HCT116 (cell line): ENCODE data around the gene FMN2.
"Not testable (repeated sequence)": the region's sequence is repeated elsewhere in the genome, so short reads cannot be mapped to it uniquely, and the experiment has no call there.

Experiments
- CEBPB ChIP-seq: IDR thresholded peaks from 2 replicates; pipeline ENCODE4 v1.6.1; 2012; ENCODE audit warnings: low read depth
- EZH2 ChIP-seq: fragments of 200-600 bp; sonication (generic); IDR thresholded peaks from 2 replicates; pipeline ENCODE4 v1.6.1; 2017; ENCODE audit warnings: antibody characterized with exemption, mixed run types
- JUND ChIP-seq: IDR thresholded peaks from 2 replicates; pipeline ENCODE4 v1.6.1; 2012
- POLR2A ChIP-seq: IDR thresholded peaks from 2 replicates; pipeline ENCODE4 v1.7.0; 2011; ENCODE audit warnings: borderline replicate concordance; ENCODE audit not compliant: insufficient read depth, insufficient read length; ENCODE audit errors: extremely low read depth
- POLR2AphosphoS5 ChIP-seq: IDR thresholded peaks from 2 replicates; pipeline ENCODE4 v1.6.1; 2011; ENCODE audit warnings: mild to moderate bottlenecking, low read depth, low read length, moderate library complexity
- RAD21 ChIP-seq: IDR thresholded peaks from 2 replicates; pipeline ENCODE4 v1.6.1; 2012; ENCODE audit warnings: low read depth, mild to moderate bottlenecking
- ZFX ChIP-seq: fragments of 450-650 bp; IDR thresholded peaks from 2 replicates; pipeline ENCODE4 v1.6.1; 2017
- ZNF274 ChIP-seq: fragments of 200-500 bp; sonication (Bioruptor generic); IDR thresholded peaks from 2 replicates; pipeline ENCODE4 v1.6.1; 2014; ENCODE audit warnings: mild to moderate bottlenecking, low read depth, low read length, inconsistent platforms
- TF ChIP-seq, protein P1 (sequence below), 3 experiments: fragments of 200-600 bp in 1 of 3; sonication (generic) in 1 of 3; IDR thresholded peaks in 2 of 3; conservative IDR thresholded peaks in 1 of 3; 2 replicates each; pipeline ENCODE4 v1.5.1; 2012 to 2017; ENCODE audit warnings: low read depth in 2 of 3, low read length in 2 of 3, antibody characterized with exemption in 1 of 3, borderline replicate concordance in 1 of 3, control low read depth in 1 of 3, mild to moderate bottlenecking in 1 of 3, mixed read lengths in 1 of 3, mixed run types in 1 of 3, moderate library complexity in 1 of 3; ENCODE audit not compliant: insufficient read depth in 1 of 3
- TF ChIP-seq, protein P2 (sequence below): IDR thresholded peaks from 2 replicates; pipeline ENCODE4 v1.6.1; 2011; ENCODE audit warnings: mild to moderate bottlenecking, low read length, moderate library complexity; ENCODE audit not compliant: insufficient replicate concordance; ENCODE audit errors: extremely low read depth
- TF ChIP-seq, protein P3 (sequence below): IDR thresholded peaks from 2 replicates; pipeline ENCODE4 v1.6.1; 2012; ENCODE audit warnings: low read depth

DNA sequence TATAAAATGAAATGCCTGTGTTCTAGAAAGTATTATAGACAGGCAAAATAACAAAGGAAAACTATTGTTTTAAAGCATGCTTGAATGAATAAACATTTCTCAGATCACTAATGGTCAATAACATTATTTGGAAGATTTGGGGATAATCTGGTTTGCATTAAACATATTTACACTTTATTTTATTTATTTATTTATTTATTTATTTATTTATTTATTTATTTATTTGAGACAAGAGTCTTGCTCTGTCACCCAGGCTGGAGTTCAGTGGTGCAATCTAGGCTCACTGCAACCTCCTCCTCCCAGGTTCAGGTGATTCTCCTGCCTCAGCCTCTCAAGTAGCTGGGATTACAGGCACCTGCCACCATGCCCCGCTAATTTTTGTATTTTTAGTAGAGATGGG lies 236.7 kb downstream of the FMN2 start:
- TF ChIP-seq ZNF274, POLR2A, POLR2AphosphoS5, JUND, EZH2, RAD21, CEBPB, ZFX: not testable (repeated sequence)
- TF ChIP-seq, protein P1, sequence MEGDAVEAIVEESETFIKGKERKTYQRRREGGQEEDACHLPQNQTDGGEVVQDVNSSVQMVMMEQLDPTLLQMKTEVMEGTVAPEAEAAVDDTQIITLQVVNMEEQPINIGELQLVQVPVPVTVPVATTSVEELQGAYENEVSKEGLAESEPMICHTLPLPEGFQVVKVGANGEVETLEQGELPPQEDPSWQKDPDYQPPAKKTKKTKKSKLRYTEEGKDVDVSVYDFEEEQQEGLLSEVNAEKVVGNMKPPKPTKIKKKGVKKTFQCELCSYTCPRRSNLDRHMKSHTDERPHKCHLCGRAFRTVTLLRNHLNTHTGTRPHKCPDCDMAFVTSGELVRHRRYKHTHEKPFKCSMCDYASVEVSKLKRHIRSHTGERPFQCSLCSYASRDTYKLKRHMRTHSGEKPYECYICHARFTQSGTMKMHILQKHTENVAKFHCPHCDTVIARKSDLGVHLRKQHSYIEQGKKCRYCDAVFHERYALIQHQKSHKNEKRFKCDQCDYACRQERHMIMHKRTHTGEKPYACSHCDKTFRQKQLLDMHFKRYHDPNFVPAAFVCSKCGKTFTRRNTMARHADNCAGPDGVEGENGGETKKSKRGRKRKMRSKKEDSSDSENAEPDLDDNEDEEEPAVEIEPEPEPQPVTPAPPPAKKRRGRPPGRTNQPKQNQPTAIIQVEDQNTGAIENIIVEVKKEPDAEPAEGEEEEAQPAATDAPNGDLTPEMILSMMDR (IDR thresholded peaks at IDR 0.05 in 2 of 3, conservative IDR thresholded peaks at IDR 0.05 in 1 of 3; ENCODE audit: borderline replicate concordance in 1 of 3, insufficient read depth in 1 of 3, low read depth in 2 of 3, low read length in 2 of 3): not testable (repeated sequence)
- TF ChIP-seq, protein P2, sequence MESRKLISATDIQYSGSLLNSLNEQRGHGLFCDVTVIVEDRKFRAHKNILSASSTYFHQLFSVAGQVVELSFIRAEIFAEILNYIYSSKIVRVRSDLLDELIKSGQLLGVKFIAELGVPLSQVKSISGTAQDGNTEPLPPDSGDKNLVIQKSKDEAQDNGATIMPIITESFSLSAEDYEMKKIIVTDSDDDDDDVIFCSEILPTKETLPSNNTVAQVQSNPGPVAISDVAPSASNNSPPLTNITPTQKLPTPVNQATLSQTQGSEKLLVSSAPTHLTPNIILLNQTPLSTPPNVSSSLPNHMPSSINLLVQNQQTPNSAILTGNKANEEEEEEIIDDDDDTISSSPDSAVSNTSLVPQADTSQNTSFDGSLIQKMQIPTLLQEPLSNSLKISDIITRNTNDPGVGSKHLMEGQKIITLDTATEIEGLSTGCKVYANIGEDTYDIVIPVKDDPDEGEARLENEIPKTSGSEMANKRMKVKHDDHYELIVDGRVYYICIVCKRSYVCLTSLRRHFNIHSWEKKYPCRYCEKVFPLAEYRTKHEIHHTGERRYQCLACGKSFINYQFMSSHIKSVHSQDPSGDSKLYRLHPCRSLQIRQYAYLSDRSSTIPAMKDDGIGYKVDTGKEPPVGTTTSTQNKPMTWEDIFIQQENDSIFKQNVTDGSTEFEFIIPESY: not testable (repeated sequence)
- TF ChIP-seq, protein P3, sequence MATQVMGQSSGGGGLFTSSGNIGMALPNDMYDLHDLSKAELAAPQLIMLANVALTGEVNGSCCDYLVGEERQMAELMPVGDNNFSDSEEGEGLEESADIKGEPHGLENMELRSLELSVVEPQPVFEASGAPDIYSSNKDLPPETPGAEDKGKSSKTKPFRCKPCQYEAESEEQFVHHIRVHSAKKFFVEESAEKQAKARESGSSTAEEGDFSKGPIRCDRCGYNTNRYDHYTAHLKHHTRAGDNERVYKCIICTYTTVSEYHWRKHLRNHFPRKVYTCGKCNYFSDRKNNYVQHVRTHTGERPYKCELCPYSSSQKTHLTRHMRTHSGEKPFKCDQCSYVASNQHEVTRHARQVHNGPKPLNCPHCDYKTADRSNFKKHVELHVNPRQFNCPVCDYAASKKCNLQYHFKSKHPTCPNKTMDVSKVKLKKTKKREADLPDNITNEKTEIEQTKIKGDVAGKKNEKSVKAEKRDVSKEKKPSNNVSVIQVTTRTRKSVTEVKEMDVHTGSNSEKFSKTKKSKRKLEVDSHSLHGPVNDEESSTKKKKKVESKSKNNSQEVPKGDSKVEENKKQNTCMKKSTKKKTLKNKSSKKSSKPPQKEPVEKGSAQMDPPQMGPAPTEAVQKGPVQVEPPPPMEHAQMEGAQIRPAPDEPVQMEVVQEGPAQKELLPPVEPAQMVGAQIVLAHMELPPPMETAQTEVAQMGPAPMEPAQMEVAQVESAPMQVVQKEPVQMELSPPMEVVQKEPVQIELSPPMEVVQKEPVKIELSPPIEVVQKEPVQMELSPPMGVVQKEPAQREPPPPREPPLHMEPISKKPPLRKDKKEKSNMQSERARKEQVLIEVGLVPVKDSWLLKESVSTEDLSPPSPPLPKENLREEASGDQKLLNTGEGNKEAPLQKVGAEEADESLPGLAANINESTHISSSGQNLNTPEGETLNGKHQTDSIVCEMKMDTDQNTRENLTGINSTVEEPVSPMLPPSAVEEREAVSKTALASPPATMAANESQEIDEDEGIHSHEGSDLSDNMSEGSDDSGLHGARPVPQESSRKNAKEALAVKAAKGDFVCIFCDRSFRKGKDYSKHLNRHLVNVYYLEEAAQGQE: not testable (repeated sequence)
